Activated T-cell treated with anti-CD3 and anti-CD28 coated beads for 1 hour (primary cell): ENCODE data around the gene C10orf143.
"Not testable (repeated sequence)": the region's sequence is repeated elsewhere in the genome, so short reads cannot be mapped to it uniquely, and the experiment has no call there.

Experiments used
- DNase-seq: peaks from one replicate; pipeline ENCODE4 v3.0.0-alpha.2; 2020; ENCODE audit warnings: low read depth

Gene C10orf143

DNA sequence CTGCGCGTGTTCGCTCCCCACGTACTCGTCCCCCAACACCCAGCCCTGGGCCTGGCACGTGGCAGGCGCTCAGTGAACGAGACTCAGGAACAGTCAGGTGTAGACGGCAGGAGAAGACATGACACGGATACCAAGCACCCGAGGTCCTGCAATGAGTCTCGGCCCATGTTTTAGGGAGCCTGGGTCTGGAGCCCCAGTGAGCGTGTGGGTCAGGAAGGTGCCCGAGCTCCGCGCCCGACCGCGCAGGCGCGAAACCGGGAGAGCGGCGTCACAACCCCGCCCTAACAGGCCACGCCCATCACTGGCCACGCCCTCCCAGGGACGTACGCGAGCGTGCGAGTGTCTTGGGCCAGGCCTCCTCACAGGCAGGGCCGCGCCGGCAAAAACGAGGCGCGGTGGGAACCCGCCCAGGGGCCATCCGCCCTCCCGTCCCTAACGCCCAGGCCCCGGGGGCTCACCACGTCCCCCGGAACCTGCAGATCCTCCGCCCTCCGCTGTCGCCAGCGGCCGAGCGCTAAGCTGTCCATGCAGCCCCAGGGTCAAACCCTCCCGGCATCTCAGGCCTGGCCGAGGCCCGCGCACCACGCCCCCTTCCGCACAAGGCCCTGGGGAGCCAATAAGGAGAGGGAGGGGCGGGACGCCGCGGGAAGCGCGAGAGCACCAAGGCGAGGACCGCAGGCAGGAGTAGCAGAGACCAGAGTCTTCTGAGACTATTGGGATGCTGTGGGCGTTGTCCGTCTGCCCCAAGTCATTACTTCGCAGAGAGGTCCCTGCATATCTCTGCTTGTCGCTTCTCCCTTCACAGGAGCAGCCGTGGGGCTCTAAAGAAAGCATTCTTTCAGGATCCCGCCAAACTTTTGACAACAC lies at the start of gene C10orf143:
Gene C10orf143, minus strand, starts transcription at position 585 of the 867 bp plus-strand sequence. Its CDS starts 58 bp downstream, at position 527.
- peak; percentile 98 for DNase-seq

DNA sequence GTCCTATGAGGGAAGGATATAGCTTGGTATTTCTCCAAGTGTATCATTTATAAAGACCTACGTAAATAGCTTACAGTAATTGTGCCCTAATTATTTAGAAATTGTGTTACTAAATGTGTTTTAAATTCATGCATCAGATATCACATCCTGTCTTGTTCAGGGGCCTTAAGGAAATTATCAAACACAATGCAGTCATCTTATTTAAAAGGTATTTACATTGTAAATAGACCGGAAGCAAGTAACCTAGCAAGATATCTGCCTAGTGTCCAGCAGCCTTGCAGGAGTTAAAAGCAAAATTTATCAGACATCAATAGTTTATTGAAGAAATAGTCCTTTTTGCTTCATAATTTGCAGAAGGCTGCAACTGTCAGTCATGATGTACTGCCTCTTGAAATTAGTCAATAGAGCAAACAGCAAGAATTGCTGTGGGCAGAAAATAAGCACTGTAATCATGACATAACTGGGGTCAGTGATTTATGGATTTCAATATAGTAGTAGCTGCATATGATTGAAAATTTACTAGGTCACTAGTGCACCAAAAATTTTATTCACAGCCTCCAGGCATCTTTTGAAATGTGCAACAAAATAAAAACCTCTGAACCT lies 48.7 kb upstream of the C10orf143 start:
- DNase-seq: no peak

DNA sequence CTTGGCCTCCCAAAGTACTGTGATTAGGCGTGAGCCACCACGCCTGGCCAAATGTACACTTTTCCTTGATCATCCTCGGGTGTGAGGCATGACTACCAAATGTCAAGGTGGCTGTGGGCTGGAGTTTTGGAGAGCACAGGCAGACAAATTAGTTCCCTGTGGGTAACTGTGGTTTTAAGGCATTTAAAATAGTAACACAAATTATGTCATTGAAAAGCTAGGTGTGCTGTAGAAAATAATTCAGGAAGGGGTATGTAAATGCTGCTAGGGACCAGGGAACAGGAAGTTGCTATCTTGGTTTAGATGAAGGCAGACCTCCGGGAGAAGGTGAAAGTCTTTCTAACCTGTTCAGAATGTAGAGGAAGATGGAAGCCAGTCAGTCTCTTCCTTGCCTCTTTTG lies 35.4 kb upstream of the C10orf143 start:
- DNase-seq: no peak

- DNase-seq: no peak
These were observed 31.2 kb upstream of the C10orf143 start for GRCh38 chr10:130141878-130142277.

DNA sequence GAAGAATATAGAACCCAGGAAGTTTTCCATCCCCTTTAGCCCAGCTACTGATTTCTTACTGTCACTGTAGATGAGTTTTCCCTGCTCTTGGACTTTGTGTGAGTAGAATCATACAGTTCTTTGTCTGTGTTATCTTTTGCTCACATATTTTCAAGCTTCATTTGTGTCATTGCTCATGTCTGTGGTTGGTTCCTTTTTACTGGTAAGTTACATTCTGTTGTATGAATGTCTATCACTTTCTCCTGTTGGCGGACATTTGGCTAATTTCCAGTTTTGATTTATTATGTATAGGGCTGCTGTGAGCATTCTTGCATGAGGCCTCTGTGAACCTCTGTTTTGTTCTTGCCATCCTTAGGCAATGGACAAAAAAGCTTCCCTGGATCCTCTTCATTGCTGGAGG lies 30.8 kb upstream of the C10orf143 start:
- DNase-seq: no peak

DNA sequence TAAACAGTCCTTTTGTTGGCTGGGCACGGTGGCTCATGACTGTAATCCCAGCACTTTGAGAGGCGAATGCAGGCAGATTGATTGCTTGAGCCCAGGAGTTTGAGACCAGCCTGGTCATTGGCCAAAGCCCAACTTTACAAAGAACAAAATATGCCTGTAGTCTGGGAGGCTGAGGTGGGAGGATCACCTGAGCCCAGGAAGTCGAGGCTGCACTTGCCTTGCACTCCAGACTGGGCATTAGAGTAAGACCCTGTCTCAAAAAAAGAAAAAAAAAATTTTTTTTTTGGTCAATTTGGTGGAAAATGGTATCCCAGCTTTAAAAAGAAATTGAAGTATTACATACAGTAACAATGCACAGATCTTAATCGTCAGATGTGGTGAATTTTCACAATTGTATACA lies 30.4 kb upstream of the C10orf143 start:
- DNase-seq: no peak

DNA sequence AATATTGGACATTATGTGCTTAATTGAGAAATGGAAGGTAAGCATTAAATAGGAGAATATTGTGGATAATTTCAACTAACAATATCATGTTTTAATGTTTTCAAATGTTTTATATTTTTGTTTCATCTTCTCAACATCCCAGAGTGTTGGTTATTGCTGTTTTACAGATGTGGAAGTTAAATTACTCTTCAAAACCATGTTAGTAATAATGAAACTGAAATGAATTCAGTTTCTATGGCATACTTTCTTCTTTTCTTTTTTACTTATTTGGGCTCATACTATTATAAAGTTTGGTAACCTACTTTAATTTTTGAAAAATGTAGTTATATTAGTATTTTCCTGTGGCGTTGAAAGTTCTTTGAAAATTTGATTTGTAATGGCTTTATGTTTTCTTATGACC lies 29.8 kb upstream of the C10orf143 start:
- DNase-seq: no peak

DNA sequence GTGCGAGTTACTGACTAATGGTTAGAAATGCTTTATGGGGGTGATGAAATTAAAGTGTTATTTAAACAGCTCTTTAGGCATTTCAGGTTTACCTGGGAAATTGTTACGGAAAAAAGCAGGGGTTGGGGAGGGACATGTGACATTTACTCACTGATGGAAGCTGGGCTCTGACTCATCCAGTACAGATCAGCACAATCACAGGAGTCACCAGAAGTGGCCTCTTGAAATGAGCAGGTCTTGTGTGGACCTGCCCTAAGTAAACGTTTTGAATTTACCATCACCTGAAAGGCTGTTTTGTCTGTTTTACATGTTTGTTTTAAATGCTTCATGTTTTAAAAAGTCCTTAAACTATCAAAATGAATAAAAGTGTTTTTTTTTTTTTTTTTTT lies 27.8 kb upstream of the C10orf143 start:
- no peak for DNase-seq

DNA sequence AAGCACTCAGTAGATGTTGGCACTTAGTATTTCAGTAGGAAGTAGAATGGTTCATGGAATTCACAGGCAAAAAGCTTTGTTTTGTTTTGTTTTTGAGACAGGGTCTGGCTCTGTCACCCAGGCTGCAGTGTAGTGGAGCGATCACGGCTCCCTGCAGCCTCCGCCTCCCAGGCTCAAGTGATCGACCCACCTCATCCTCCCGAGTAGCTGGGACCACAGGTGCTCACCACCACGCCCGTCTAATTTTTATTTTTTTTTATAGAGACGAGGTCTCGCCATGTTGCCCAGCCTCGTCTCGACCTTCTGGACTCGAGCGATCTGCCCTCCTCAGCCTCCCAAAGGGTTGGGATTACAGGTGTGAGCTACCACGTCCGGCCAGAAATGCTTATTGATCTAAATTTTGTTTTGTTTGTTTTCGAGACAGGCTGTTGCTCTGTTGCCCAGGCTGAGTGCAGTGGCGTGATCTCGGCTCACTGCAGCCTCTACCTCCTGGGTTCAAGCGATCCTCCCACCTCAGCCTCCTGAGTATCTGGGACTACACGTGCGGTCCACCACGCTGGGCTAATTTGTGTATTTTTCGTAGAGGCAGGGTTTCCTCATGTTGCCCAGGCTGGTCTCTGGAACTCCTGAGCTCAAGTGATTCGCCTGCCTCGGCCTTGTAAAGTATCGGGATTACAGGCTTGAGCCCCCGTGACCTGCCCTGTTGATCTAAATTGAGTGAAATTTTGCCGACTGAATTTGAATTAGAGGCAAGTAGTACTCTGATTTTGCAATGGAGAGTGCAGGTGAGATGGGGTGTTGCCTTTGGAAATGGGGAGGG lies 27.2 kb upstream of the C10orf143 start:
- DNase-seq: no peak

DNA sequence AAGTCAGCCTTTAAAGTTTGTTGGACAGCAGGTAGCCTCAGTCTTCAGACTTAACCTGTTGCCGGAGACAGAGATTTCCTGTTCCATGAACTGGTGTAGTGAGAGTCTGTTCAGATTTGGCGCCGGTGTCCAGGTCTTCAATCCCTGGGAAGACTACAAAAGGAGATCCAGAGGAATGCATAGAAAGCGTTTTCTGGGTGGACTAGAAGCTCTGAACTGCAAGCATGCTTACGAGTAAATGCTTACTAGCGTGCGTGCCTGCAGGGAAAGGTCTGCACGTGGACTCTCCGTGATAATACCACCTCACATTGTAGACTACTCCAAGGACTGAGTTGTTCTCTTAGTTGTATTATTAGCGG lies 26.4 kb upstream of the C10orf143 start:
- no peak for DNase-seq

DNA sequence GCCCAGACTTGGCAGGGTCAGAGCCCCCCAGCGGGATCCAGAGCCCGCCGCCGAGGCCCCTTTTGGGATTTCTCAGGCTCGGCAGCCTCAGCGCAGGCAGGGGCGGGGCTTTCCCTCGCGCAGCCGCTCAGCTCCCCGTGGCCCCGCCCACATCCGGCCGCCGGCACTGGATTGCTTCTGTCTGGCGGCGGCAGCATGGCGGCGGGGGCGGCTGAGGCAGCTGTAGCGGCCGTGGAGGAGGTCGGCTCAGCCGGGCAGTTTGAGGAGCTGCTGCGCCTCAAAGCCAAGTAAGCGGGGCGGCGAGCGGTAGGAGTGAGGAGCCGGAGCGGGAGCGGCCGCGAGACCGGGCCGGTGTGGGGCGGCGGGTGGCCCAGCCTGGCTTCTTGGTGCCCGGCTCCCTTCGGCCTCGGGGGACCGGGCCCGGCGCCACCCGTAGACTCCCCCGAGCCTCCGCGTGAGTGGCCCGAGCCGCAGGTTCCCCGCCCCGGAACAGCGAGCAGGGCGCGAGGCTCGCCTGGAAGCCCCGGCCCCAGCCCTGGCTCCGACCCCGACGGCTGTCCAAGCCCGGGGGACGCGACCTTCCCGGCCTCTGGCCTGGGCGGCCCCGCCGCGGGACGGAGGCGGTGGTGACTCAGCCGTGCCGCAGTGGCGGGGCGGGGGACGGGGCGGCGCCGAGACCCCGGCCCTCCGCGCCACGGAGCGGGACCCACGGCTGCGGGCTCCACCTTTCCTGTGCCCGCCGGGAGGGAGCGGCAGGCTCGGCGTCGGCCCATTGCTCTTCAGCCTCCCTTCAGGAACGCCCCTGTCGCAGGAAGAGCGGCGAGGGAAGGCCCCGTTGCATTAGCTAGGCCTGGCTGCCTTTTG lies 25.8 kb upstream of the C10orf143 start, which contains the start of gene GLRX3:
Gene GLRX3, plus strand, starts transcription at position 166 of the 864 bp plus-strand sequence. Its CDS starts 30 bp downstream, at position 196.
- peak; percentile 86 for DNase-seq

DNA sequence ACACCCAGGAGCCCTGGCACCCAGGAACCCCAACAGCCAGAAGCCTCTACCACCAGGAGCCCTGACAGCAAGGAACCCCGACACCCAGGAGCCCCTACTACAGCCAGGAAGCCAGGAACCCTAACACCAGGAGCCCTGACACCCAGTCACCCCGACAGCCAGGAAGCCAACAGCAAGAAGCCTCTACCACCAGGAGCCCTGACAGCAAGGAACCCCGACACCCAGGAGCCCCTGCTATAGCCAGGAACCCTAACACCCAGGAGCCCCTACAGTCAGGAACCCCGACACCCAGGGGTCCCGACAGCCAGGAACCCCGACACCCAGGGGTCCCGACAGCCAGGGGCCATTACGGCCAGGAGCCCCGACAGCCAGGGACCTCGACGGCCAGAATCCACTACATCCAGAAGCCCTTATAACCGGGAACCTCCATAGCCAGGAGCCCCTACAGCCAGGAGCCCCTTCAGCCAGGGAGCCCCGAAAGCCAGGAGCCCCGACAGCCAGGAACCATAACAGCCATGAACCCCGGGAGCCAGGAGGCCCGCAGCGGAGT lies 25.1 kb upstream of the C10orf143 start:
- no peak for DNase-seq

DNA sequence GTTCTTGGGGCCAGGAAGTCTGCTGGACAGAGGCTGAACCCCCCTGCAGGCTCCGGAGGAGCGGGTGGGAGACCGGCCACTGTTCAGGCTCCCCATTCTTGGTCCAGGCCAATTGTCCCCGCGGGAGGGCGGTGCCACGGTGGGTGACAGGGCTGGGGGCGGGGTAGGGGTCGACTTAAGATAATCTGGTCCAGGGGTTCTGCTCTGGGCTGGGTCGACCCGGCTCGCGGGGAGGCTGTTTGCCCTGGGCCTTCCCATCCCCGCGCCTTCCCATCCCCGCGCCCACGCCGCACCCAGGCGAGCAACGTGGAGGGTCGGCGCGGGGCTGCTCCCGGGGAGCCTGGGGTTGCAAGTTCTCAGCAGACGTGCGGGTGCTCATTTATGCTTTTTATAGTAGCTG lies 18.3 kb upstream of the C10orf143 start:
- DNase-seq: no peak

DNA sequence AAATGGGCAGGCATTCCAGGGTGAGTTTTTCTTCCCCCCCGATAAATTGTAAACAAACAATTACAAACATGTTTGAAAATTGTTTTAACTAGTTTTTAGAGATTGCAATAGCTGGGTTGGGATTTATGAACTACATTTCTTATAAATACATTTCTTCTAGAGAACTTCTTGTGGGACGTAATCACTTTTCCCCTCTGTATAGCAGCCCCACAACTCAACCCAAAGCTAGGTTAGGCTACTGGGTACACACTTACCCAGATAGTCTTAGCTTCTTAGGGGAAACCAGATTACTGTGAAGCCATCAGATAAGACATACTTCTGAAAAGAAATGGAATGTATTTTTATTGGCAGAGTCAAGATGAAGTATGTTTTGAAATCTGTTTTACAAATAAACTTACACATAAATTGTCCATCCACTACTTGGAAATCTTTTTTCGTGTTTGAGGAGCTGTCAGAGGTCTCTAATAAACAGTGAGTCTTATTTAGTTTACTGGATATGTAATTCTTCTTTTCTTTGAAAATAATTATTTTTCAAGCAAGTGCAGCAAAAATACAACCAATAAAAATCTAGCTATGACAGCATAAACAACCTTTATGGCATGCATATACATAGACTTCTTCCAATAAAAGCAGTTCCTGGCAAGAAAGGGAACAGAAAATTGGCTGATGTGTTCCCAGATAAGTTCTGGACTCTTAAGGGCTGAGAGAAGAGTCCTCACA lies 17.6 kb upstream of the C10orf143 start:
- DNase-seq: no peak

DNA sequence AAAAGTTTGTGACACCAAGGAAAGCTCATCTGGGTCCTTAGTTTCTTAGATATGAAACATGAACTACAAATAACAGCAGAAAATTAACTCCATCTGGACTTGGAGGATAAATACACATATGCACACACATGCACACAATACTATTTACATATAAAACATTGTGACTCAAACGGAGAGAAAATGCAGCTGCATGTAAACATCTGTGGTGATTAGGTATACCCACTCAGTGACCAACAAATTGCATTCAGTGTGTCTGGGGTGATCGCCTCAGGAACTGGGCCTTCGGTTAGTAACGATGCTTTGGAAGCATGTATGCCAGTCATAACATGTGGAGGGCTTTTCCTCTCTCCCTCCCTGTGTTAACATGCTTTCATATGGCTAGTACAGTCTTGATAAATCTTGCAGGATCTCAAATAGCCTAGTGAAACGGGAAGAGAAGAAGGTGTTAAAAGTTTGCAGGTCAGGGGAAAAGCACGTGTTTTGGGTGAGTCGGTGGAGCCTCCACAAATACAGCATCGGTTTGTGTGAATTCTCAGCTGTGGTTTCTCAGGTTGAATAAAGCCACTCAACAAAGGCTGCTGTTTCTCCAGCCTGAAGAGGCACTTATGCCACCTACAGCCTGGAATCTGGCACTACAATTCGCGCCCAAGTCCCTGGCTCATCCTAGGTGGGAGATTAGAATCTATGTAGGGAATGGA lies 16.9 kb upstream of the C10orf143 start:
- no peak for DNase-seq

- DNase-seq: no peak
These were observed 11.0 kb upstream of the C10orf143 start for GRCh38 chr10:130121486-130122079.

DNA sequence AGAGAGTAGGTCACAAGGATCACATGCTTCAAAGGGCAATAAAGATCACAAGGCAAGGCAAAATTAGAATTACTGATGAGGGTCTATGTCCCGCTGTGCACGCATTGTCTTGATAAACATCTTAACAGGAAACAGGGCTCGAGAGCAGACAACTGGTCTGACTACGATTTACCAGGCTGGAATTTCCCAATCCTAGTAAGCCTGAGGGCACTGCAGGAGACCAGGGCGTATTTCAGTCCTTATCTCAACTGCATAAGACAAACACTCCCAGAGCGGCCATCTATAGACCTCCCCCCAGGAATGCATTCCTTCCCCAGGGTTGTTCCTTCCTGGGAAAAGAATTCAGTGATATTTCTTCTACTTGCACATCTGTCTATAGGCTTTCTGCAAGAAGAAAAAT lies 6.9 kb upstream of the C10orf143 start:
- DNase-seq: not testable (repeated sequence)

- DNase-seq: not testable (repeated sequence)
These were observed 6.3 kb upstream of the C10orf143 start for GRCh38 chr10:130116942-130117341.

- no peak for DNase-seq
These were observed 2.2 kb upstream of the C10orf143 start for GRCh38 chr10:130112821-130113220.

DNA sequence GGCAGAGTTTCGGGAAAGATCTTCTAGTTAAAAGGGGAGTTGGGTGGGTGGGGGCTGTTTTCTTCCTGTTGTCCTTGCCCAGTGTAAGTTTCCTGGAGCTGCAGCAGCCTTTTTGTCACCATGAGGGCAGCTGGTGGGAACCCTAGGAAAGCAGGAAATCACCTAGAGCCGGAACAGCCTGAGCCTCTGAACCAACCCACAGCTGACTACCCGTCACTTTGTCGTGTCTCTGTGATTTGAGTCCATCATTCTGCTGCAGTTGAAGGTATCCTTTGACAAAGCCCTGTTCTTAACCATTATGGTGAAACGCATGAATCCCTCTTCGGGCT lies 1.2 kb upstream of the C10orf143 start:
- DNase-seq: no peak
